Gastrocnemius medialis (tissue), 4 donors: Measurements from ENCODE around the gene DCAF4.

Experiments
- CTCF ChIP-seq, 5 experiments: fragments of 450-650 bp in 3 of 5; fragments of 200-600 bp in 2 of 5; sonication (generic) in 2 of 5; IDR thresholded peaks in 4 of 5; conservative IDR thresholded peaks in 1 of 5; 1 replicate in 4 of 5; 2 replicates in 1 of 5; pipeline ENCODE4 v1.5.1; 2016 to 2019; ENCODE audit warnings: antibody characterized with exemption in 5 of 5, mild to moderate bottlenecking in 3 of 5, moderate library complexity in 3 of 5
- POLR2A ChIP-seq, 2 donors: fragments of 450-650 bp; IDR thresholded peaks; one replicate each; pipeline ENCODE4 v1.6.1; 2017; ENCODE audit warnings: antibody characterized with exemption in 2 of 2, mild to moderate bottlenecking in 2 of 2, moderate library complexity in 2 of 2

- no peak for TF ChIP-seq CTCF (IDR thresholded peaks at IDR 0.05 in 4 of 5, conservative IDR thresholded peaks at IDR 0.05 in 1 of 5)
- TF ChIP-seq POLR2A (IDR thresholded peaks at IDR 0.05), result no peak
Observed at GRCh38 chr14:73008501-73008900, 82.2 kb downstream of the DCAF4 start.
